Prostate gland (tissue), 2 donors: ENCODE results near the gene TTN. TPM values are rescaled to one million over a fixed set of nuclear protein-coding genes. Genes with fewer than 3 reads are reported as not detected.

Source experiments
- DNase-seq: peaks from one replicate; pipeline ENCODE4 v3.0.0-alpha.2; 2019; ENCODE audit warnings: low spot score
- H3K27ac ChIP-seq, 2 donors: fragments of 200-600 bp; sonication (generic); 2 replicates each; pipeline ENCODE4 v1.5.1; 2017 to 2019
- H3K27me3 ChIP-seq: fragments of 200-600 bp; sonication (generic); replicated peaks from 2 replicates; pipeline ENCODE4 v1.5.1; 2019; ENCODE audit not compliant: insufficient read depth
- H3K36me3 ChIP-seq, 2 donors: fragments of 200-600 bp; sonication (generic); 1 replicate in 1 of 2; 2 replicates in 1 of 2; pipeline versions ENCODE4 v1.5.1 to v1.8.1; 2017 to 2019
- H3K4me1 ChIP-seq: fragments of 200-600 bp; sonication (generic); replicated peaks from 2 replicates; pipeline ENCODE4 v1.5.1; 2019
- H3K4me3 ChIP-seq, 2 donors: fragments of 200-600 bp; sonication (generic); 2 replicates each; pipeline ENCODE4 v1.5.1; 2017 to 2019
- H3K9me3 ChIP-seq: fragments of 200-600 bp; sonication (generic); 2 replicates; pipeline ENCODE4 v1.5.1; 2017
- POLR2A ChIP-seq: fragments of 450-650 bp; IDR thresholded peaks from one replicate; pipeline ENCODE4 v1.6.1; 2016; ENCODE audit warnings: antibody characterized with exemption, mild to moderate bottlenecking
- POLR2AphosphoS5 ChIP-seq: sonication (generic); formaldehyde crosslinking; IDR thresholded peaks from one replicate; pipeline ENCODE4 v1.6.1; 2017; ENCODE audit warnings: antibody characterized with exemption
- WGBS: methylation state at CpG from one replicate; pipeline ENCODE4 v1.1.5; 2018; 5-methylcytosine and 5-hydroxymethylcytosine counted together
- intact Hi-C: fragments of 100-400 bp; cut with DNase I; formaldehyde crosslinking; loops from one replicate; pipeline ENCODE4 v1.14.2; 2022
- total RNA-seq, 2 donors: library from RNA; depleted of rRNA; stranded (reverse); fragments of >200 nt; gene quantifications; one replicate each; pipeline ENCODE4 v1.1.0, GENCODE V29; 2016
- TF ChIP-seq, protein P1 (sequence below), 4 experiments: fragments of 200-600 bp in 2 of 4; fragments of 450-650 bp in 2 of 4; sonication (generic) in 2 of 4; IDR thresholded peaks; 1 replicate in 3 of 4; 2 replicates in 1 of 4; pipeline ENCODE4 v1.5.1; 2016 to 2019; ENCODE audit warnings: antibody characterized with exemption in 4 of 4, mild to moderate bottlenecking in 2 of 4, moderate library complexity in 2 of 4

Gene TTN
- total RNA-seq, 2 donors from 2014 or later = 10.3 to 36.8 TPM

DNA sequence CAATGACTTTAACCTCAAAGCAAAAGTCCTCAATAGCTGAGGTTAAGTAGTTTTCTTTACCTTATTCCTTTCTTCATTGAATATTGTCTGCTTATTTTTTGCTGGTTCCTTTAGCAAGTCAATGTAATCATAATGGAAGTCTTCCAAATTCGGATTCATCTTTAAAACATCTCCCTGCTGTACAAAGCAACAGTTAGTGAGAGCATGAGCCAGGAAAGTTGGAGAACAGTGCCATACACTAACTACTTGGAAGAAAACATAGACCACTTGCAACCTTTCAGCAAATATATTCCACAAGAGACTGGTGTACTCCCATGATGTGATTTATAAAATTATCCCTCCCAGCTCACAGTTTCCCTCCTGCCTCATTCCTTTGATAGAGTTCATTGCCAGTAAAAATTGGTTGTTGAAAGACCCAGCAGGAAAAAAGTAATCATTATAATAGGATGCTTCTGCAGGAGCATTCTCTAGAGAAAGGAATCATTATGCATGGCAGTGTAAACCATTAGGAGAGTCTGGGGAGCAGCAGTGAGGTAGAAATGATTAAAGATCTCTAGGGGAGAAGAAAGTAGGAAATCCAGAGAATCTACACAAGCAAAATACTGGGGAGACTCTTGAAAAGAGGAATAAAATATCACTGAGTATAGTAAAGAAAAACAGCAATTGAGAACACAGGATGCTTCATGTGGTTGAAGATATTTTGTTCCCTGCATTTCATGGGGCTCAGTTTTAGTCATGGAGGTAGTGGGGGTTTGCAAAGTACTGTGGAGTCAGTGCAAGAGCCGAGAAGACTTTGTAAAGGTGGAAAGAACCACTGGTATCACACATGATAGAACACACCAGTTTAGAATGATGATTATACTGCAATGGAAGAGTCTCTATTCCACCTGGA, 38.6 kb upstream of the TTN start:
- no peak for DNase-seq
- Histone ChIP-seq H3K36me3 (no peaks in the 10 kb centered on the region), H3K9me3 (no peaks in the 10 kb centered on the region), H3K27me3 (no peaks in the 10 kb centered on the region), H3K27ac (no peak overlapping the region), H3K4me3 (no peak overlapping the region), H3K4me1 (no peaks in the 10 kb centered on the region)
- intact Hi-C loops = no loop called here
- TF ChIP-seq POLR2A = no peak
- TF ChIP-seq, protein P1, sequence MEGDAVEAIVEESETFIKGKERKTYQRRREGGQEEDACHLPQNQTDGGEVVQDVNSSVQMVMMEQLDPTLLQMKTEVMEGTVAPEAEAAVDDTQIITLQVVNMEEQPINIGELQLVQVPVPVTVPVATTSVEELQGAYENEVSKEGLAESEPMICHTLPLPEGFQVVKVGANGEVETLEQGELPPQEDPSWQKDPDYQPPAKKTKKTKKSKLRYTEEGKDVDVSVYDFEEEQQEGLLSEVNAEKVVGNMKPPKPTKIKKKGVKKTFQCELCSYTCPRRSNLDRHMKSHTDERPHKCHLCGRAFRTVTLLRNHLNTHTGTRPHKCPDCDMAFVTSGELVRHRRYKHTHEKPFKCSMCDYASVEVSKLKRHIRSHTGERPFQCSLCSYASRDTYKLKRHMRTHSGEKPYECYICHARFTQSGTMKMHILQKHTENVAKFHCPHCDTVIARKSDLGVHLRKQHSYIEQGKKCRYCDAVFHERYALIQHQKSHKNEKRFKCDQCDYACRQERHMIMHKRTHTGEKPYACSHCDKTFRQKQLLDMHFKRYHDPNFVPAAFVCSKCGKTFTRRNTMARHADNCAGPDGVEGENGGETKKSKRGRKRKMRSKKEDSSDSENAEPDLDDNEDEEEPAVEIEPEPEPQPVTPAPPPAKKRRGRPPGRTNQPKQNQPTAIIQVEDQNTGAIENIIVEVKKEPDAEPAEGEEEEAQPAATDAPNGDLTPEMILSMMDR (IDR thresholded peaks at IDR 0.05) = no peak
- no peak for TF ChIP-seq POLR2AphosphoS5
- 68% methylated on average over 2 of the region's 2 CpGs for WGBS

DNA sequence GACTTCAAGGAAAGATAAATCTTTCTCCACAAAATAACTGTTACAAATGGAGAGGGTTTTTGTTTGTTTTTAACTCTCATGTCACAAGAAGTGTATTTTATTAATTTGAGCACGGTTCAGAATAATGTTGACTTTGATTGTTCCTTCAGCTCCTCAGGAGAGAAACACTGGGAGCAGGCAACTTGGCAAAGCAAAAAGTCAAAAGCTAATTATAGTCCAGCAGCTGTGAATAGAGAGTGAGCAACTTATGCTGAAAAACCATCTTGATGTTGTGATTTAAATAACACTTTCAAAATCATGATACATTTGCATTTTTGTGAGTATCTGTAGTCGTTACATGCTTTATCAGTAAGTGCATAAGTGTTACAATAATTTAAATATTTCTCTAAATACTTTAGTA, 37.5 kb upstream of the TTN start:
- DNase-seq = no peak
- Histone ChIP-seq H3K9me3 (no peaks in the 10 kb centered on the region), H3K4me1 (no peaks in the 10 kb centered on the region), H3K27ac (no peak overlapping the region), H3K27me3 (no peaks in the 10 kb centered on the region), H3K4me3 (no peak overlapping the region), H3K36me3 (no peaks in the 10 kb centered on the region)
- TF ChIP-seq, protein P1 (IDR thresholded peaks at IDR 0.05) = no peak
- TF ChIP-seq POLR2AphosphoS5 (no peak), POLR2A (no peak)
- WGBS = 55% methylated on average over 2 of the region's 2 CpGs
- intact Hi-C loops = no loop called here

DNA sequence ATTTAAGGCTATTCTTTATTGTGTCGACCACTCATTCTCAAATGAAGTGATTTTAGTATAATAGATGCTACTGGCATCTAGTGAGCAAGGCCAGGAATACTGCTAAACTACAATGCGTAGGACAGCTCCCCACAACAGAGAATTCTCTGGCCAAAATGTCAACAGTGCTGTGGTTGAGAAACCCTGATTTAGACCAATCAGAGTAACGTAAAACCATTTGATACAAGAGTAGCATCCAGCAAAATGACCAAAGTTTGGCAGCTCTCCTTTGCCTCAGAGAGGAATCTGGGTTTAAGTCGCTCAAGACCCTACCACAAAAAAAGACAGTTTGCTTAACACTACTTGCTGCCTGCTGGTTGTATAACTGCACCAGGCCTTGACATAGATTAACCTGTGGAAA, 37.0 kb upstream of the TTN start:
- H3K27ac ChIP-seq = no peak overlapping the region
- H3K27me3 ChIP-seq = no peaks in the 10 kb centered on the region
- H3K4me3 ChIP-seq = no peak overlapping the region
- intact Hi-C loops = no loop called here
- TF ChIP-seq POLR2A (no peak), POLR2AphosphoS5 (no peak)
- TF ChIP-seq, protein P1 (IDR thresholded peaks at IDR 0.05) = no peak
- DNase-seq = no peak
- H3K4me1 ChIP-seq = no peaks in the 10 kb centered on the region
- H3K36me3 ChIP-seq = no peaks in the 10 kb centered on the region
- 75% methylated on average over 4 of the region's 4 CpGs for WGBS
- H3K9me3 ChIP-seq = no peaks in the 10 kb centered on the region

DNA sequence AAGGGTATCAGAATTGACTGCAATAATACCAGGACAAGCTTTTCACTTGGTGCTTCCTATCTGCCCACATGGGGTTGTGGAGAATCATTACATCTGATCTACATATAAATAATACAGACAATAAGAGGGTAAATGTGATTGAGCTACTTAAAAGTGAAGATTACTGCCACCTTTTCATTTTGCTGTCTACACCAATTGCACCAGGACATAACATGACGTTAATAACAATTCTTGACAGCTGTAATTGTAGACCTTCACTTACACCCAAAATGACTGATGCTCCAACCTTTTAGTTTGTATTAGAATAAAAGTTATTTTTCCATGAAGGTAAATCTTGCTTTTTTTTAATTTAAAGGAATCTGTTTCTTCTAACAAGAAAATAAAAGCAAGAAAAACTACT, 36.5 kb upstream of the TTN start:
- TF ChIP-seq POLR2A = no peak
- no peak for TF ChIP-seq POLR2AphosphoS5
- TF ChIP-seq, protein P1 (IDR thresholded peaks at IDR 0.05) = no peak
- H3K27me3 ChIP-seq = no peaks in the 10 kb centered on the region
- H3K27ac ChIP-seq = no peak overlapping the region
- H3K36me3 ChIP-seq = no peaks in the 10 kb centered on the region
- 85% methylated on average over 1 of the region's 1 CpG for WGBS
- intact Hi-C loops = no loop called here
- DNase-seq = no peak
- H3K9me3 ChIP-seq = no peaks in the 10 kb centered on the region
- H3K4me1 ChIP-seq = no peaks in the 10 kb centered on the region
- no peak overlapping the region for H3K4me3 ChIP-seq

DNA sequence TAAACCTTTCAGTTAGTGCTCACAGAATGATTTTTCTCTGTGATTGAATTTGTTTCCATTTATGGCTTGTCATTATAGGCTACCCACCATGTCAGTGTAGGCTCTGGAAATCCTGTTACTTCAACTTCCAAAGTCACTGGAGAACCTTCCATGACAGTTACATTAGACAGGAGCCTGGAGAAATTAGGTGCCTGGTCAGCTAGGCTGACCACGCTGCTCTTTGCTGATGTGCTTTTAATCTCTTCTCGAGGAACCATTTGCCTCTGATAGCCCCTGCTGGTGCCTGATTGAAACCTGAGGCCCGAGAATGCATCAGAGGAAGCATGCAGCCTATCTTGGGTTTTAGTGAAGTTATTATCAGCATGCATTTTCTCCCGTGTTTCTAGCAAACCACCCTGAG, 29.6 kb upstream of the TTN start:
- intact Hi-C loops = no loop called here
- Histone ChIP-seq H3K27ac (no peak overlapping the region), H3K36me3 (no peaks in the 10 kb centered on the region), H3K27me3 (no peaks in the 10 kb centered on the region), H3K4me1 (no peaks in the 10 kb centered on the region), H3K4me3 (no peak overlapping the region), H3K9me3 (no peaks in the 10 kb centered on the region)
- TF ChIP-seq, protein P1 (IDR thresholded peaks at IDR 0.05) = no peak
- no peak for TF ChIP-seq POLR2A
- no peak for TF ChIP-seq POLR2AphosphoS5
- DNase-seq = no peak
- 53% methylated on average over 4 of the region's 4 CpGs for WGBS
